Measurements from ENCODE around the gene SERGEF. TPM values are rescaled to one million over a fixed set of nuclear protein-coding genes. Genes with fewer than 3 reads are reported as not detected.

Gene SERGEF
- total and polyA plus RNA-seq, 2 of the 4 experiments (the other 2 are of a cell fraction), result 12.2 to 18.1 TPM

DNA sequence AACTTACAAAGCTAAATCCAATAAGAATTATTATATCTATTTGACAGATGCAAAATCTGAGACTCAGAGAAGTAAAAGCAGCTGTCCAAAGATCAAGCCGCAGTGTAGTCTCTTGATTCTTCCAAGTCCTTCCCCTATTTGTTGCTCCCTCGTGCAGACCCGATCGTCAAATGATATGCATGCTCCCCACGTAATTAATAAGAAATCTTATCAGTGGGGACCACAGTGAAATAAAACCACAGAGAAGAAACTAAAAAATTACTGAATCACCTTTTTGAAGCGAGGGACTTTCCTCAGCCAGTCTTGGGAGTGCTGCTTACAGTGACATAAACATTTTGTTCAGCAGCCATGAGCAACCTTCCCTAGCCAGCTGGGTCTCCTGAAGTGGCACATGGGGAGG, 64.6 kb downstream of the SERGEF start:
- Histone ChIP-seq H3K4me1 (ENCODE audit: control insufficient read depth, insufficient read depth, low read length) (peaks cover 3% of the 10 kb centered on the region; the same call in 1 of the 2 replicates), H4K20me1 (ENCODE audit: insufficient read depth, low read length) (no peaks in the 10 kb centered on the region), H4K8ac (ENCODE audit: low read depth in 2 of 2, low read length in 2 of 2) (no peak overlapping the region), H4K91ac (ENCODE audit: insufficient read depth, low read depth, low read length) (no peak overlapping the region), H2AFZ (replicated peaks; ENCODE audit: low read length, poor library complexity) (no peak overlapping the region), H2BK20ac (ENCODE audit: low read depth, low read length) (no peak overlapping the region), H3K79me1 (ENCODE audit: low read depth in 1 of 2, low read length in 2 of 2) (no peaks in the 10 kb centered on the region), H3K27ac (ENCODE audit: insufficient read depth, low read length) (no peak overlapping the region), H3K4ac (ENCODE audit: low read depth, low read length) (no peak overlapping the region), H2AK9ac (replicated peaks; ENCODE audit: low read depth, low read length, poor library complexity) (no peak overlapping the region), H3K9me1 (ENCODE audit: insufficient read depth, low read length) (peaks cover 5% of the 10 kb centered on the region; the same call in 1 of the 2 replicates), H2BK15ac (ENCODE audit: low read depth, low read length) (no peak overlapping the region), H2BK5ac (ENCODE audit: low read depth, low read length, poor library complexity, severe bottlenecking) (no peak overlapping the region), H3K56ac (ENCODE audit: extremely low read depth, insufficient read depth, low read length) (no peak overlapping the region), H3K14ac (replicated peaks; ENCODE audit: low read depth, low read length) (no peak overlapping the region), H3K9ac (ENCODE audit: low read depth, low read length) (no peak overlapping the region), H3K4me2 (ENCODE audit: low read depth, low read length) (no peak overlapping the region), H3K9me3 (ENCODE audit: control insufficient read depth, insufficient read depth, low read length) (no peaks in the 10 kb centered on the region), H3K23ac (ENCODE audit: low read depth, low read length) (no peak overlapping the region), H3K18ac (ENCODE audit: low read depth, low read length) (no peak overlapping the region), H3K27me3 (ENCODE audit: control insufficient read depth, insufficient read depth, low read length) (no peaks in the 10 kb centered on the region), H2BK120ac (ENCODE audit: low read depth, low read length) (no peak overlapping the region), H3K4me3 (ENCODE audit: insufficient read depth, low read depth, low read length) (no peak overlapping the region), H4K5ac (ENCODE audit: low read depth, low read length) (no peak overlapping the region), H2AK5ac (ENCODE audit: low read depth, low read length) (no peak overlapping the region), H3K36me3 (ENCODE audit: control insufficient read depth, insufficient read depth, low read length) (peaks cover 1% of the 10 kb centered on the region; the same call in 1 of the 2 replicates)
- in situ Hi-C loops (cut with MboI; ENCODE audit: low sequenced_read_pairs) (no loop called here), intact Hi-C loops (cut with micrococcal nuclease) (no loop called here), dilution Hi-C loops (cut with HindIII; ENCODE audit: low sequenced_read_pairs, unreplicated experiment) (no loop called here)
- WGBS, 2 experiments (ENCODE audit: extremely low coverage in 2 of 2, insufficient read length in 1 of 2), result no CpG with 5 or more reads among the region's 6 CpGs
- POLR2A ChIA-PET (ENCODE audit: unreplicated experiment), result no interaction called here
- DNase-seq (no peak), ATAC-seq (ENCODE audit: low read depth) (no peak)
- CTCF ChIA-PET, result no interaction called here
- BruUV-seq (replicated peaks), result no TSS peak
- TF ChIP-seq MAFK (IDR thresholded peaks at IDR 0.05; ENCODE audit: low read depth, low read length) (no peak), NFE2L2 (IDR thresholded peaks at IDR 0.05; ENCODE audit: low read depth, low read length) (no peak), RCOR1 (IDR thresholded peaks at IDR 0.05; ENCODE audit: insufficient replicate concordance, low read length) (no peak), BHLHE40 (IDR thresholded peaks at IDR 0.05; ENCODE audit: low read depth, low read length) (no peak)

All from IMR-90 (cell line).